ENCODE measurements around the gene NRL.

NRL gene

DNA sequence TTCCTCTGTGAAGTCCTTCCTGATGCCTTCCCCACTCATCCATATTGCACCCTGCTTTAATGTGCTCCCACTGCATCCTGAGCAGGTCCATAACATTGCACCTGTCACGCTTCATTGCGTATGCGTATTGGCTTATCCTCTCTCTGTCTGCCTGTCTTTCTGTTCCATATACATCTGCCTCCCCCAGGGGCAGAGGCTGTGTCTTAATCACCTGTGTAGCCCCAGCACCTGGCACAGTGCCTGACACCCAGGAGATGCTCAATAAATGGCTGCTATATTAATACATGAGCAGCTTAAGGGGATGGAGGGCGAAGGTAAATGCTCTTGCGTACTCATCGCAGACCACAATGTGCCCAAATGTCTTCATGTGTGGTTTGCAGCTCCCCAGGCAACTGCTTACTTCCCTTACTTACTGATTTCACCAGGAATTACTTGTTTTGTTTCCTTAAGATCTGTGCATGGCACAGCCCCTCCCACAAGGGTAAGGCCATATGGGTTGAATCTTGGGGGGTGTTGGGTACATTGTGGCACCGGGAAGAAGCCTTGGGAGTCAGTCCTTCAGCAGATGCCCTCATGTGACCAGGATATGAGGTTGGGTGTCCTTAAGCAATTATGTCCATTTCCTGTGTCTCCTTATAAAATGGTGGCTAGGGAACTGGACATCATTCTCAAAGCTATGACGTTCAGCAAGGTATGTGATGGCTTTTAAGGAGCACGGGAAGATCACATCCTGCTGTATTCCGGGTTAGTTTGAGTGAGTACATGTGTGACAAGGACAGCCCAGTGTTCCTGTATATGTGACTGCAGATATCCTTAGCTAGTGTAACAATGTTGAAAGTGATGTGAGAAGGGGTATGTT lies 44.2 kb downstream of the NRL start:
- no peak overlapping the region for H3K27ac ChIP-seq (replicated peaks; ENCODE audit: low read length)
- no CpG with 5 or more reads among the region's 10 CpGs for WGBS, 2 donors (ENCODE audit: extremely low coverage in 2 of 2, insufficient read length in 2 of 2, insufficient replicate concordance in 1 of 2)
- H2BK12ac ChIP-seq (ENCODE audit: low read length) = no peak overlapping the region
- no peak overlapping the region for H2BK120ac ChIP-seq (ENCODE audit: low read depth, low read length)
- H3K79me1 ChIP-seq (ENCODE audit: low read depth, low read length) = no peaks in the 10 kb centered on the region
- H3K4me1 ChIP-seq (ENCODE audit: control insufficient read depth in 2 of 2, insufficient read depth in 1 of 2, low read depth in 1 of 2, low read length in 2 of 2) = peaks cover 0 to 2% of the 10 kb centered on the region in 2 donors
- H2AK5ac ChIP-seq (ENCODE audit: low read depth, low read length) = no peak overlapping the region
- H3K9me3 ChIP-seq (replicated peaks in 1 of 2; ENCODE audit: control insufficient read depth in 2 of 2, insufficient read depth in 1 of 2, low read depth in 1 of 2, low read length in 2 of 2) = no peaks in the 10 kb centered on the region
- H2BK15ac ChIP-seq (ENCODE audit: low read length) = no peak overlapping the region
- no peak overlapping the region for H2AFZ ChIP-seq (ENCODE audit: low read length)
- H3K4ac ChIP-seq (ENCODE audit: low read length) = no peak overlapping the region
- no peak for DNase-seq (ENCODE audit: low spot score)
- H4K8ac ChIP-seq (ENCODE audit: low read depth, low read length) = no peak overlapping the region
- H4K91ac ChIP-seq (ENCODE audit: low read depth, low read length, poor library complexity) = no peak overlapping the region
- H3K18ac ChIP-seq (ENCODE audit: low read length) = no peak overlapping the region
- H3K4me3 ChIP-seq (ENCODE audit: low read length in 2 of 2) = no peak overlapping the region
- H3K14ac ChIP-seq (ENCODE audit: low read length) = no peak overlapping the region
- no peak overlapping the region for H2BK5ac ChIP-seq (ENCODE audit: low read length)
- H3K23ac ChIP-seq (ENCODE audit: low read depth, low read length, poor library complexity) = no peak overlapping the region
- H3K9ac ChIP-seq (ENCODE audit: low read depth, low read length, poor library complexity) = no peak overlapping the region
- H3K4me2 ChIP-seq (ENCODE audit: insufficient read depth, low read length, poor library complexity, severe bottlenecking) = no peak overlapping the region
- H3K27me3 ChIP-seq (ENCODE audit: control insufficient read depth in 3 of 3, insufficient read depth in 3 of 3, low read depth in 1 of 3, low read length in 3 of 3) = peaks cover 0 to 30% (median 0%) of the 10 kb centered on the region in 3 experiments
- H3K36me3 ChIP-seq (replicated peaks in 1 of 2; ENCODE audit: control insufficient read depth in 2 of 2, insufficient read depth in 2 of 2, low read length in 2 of 2) = no peaks in the 10 kb centered on the region

DNA sequence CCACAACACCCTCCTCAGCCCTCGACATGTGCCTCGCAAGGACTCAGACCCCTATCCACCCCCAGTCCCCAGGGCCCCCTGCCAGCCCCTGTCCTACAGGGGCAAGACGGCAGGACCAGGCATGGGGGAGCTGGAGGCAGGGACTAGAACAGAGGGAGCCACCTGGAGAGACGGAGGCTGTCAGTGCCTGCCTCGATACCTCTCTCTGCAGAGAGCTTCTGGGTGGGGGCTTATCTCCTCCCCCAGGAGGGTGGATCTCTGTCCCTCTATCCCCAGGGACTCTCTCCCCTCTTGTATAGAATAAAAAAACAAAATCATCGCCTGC lies 45.4 kb downstream of the NRL start:
- Histone ChIP-seq H3K27me3 (ENCODE audit: control insufficient read depth in 3 of 3, insufficient read depth in 3 of 3, low read depth in 1 of 3, low read length in 3 of 3) (peaks cover 0 to 26% (median 0%) of the 10 kb centered on the region in 3 experiments), H4K8ac (ENCODE audit: low read depth, low read length) (no peak overlapping the region), H3K18ac (ENCODE audit: low read length) (no peak overlapping the region), H2BK15ac (ENCODE audit: low read length) (no peak overlapping the region), H3K36me3 (replicated peaks in 1 of 2; ENCODE audit: control insufficient read depth in 2 of 2, insufficient read depth in 2 of 2, low read length in 2 of 2) (no peaks in the 10 kb centered on the region), H3K14ac (ENCODE audit: low read length) (no peak overlapping the region), H3K23ac (ENCODE audit: low read depth, low read length, poor library complexity) (no peak overlapping the region), H3K4me3 (ENCODE audit: low read length in 2 of 2) (no peak overlapping the region), H3K4ac (ENCODE audit: low read length) (no peak overlapping the region), H2BK12ac (ENCODE audit: low read length) (no peak overlapping the region), H3K9me3 (replicated peaks in 1 of 2; ENCODE audit: control insufficient read depth in 2 of 2, insufficient read depth in 1 of 2, low read depth in 1 of 2, low read length in 2 of 2) (no peaks in the 10 kb centered on the region), H2BK5ac (ENCODE audit: low read length) (no peak overlapping the region), H3K27ac (replicated peaks; ENCODE audit: low read length) (no peak overlapping the region), H3K79me1 (ENCODE audit: low read depth, low read length) (no peaks in the 10 kb centered on the region), H2AFZ (ENCODE audit: low read length) (no peak overlapping the region), H3K4me2 (ENCODE audit: insufficient read depth, low read length, poor library complexity, severe bottlenecking) (no peak overlapping the region), H3K9ac (ENCODE audit: low read depth, low read length, poor library complexity) (no peak overlapping the region), H4K91ac (ENCODE audit: low read depth, low read length, poor library complexity) (no peak overlapping the region), H2BK120ac (ENCODE audit: low read depth, low read length) (no peak overlapping the region), H3K4me1 (ENCODE audit: control insufficient read depth in 2 of 2, insufficient read depth in 1 of 2, low read depth in 1 of 2, low read length in 2 of 2) (peaks cover 0 to 2% of the 10 kb centered on the region in 2 donors), H2AK5ac (ENCODE audit: low read depth, low read length) (no peak overlapping the region)
- WGBS, 2 donors (ENCODE audit: extremely low coverage in 2 of 2, insufficient read length in 2 of 2, insufficient replicate concordance in 1 of 2) = no CpG with 5 or more reads among the region's 6 CpGs
- DNase-seq (ENCODE audit: low spot score) = no peak

DNA sequence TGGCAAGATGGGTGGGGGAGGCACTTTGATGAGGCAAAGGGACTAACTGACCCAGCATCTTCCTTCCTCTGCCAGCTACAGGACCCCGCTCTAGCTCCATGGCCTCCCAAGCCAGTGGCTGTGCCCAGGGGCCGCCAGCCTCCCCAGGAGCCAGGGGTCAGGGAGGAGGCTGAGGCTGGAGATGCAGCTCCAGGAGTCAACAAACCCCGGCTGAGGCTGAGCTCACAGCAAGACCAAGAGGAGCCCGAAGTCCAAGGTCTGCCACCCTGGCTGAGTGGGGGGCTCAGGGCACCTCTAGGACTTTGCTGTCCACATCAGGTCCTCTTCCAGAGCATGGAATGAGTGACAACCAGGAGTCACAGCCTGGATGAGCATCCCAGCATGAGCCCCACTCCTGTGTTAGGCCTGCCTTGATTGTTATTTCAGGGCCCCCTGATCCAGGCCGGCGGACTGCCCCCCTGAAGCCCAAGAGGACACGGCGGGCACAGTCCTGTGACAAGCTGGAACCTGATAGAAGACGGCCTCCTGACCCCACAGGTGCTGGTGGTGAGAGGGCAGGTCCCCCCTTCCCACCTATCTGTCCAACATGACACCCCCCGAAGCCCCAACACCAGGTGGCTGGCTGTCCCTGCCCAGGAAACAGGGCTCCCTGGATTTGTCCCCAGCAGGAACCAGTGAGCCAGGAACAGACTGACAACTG lies 45.9 kb downstream of the NRL start:
- Histone ChIP-seq H2AK5ac (ENCODE audit: low read depth, low read length) (no peak overlapping the region), H3K4ac (ENCODE audit: low read length) (no peak overlapping the region), H2BK120ac (ENCODE audit: low read depth, low read length) (no peak overlapping the region), H2BK5ac (ENCODE audit: low read length) (no peak overlapping the region), H3K18ac (ENCODE audit: low read length) (peak overlapping the region; percentile 39), H3K9ac (ENCODE audit: low read depth, low read length, poor library complexity) (peak overlapping the region; percentile 13), H3K36me3 (replicated peaks in 1 of 2; ENCODE audit: control insufficient read depth in 2 of 2, insufficient read depth in 2 of 2, low read length in 2 of 2) (no peaks in the 10 kb centered on the region), H3K4me1 (ENCODE audit: control insufficient read depth in 2 of 2, insufficient read depth in 1 of 2, low read depth in 1 of 2, low read length in 2 of 2) (peaks cover 0 to 2% of the 10 kb centered on the region in 2 donors), H3K4me3 (ENCODE audit: low read length in 2 of 2) (no peak overlapping the region), H2BK15ac (ENCODE audit: low read length) (no peak overlapping the region), H2BK12ac (ENCODE audit: low read length) (no peak overlapping the region), H2AFZ (ENCODE audit: low read length) (no peak overlapping the region), H3K27me3 (ENCODE audit: control insufficient read depth in 3 of 3, insufficient read depth in 3 of 3, low read depth in 1 of 3, low read length in 3 of 3) (peaks cover 0 to 23% (median 0%) of the 10 kb centered on the region in 3 experiments), H4K8ac (ENCODE audit: low read depth, low read length) (no peak overlapping the region), H3K4me2 (ENCODE audit: insufficient read depth, low read length, poor library complexity, severe bottlenecking) (no peak overlapping the region), H4K91ac (ENCODE audit: low read depth, low read length, poor library complexity) (no peak overlapping the region), H3K79me1 (ENCODE audit: low read depth, low read length) (no peaks in the 10 kb centered on the region), H3K23ac (ENCODE audit: low read depth, low read length, poor library complexity) (no peak overlapping the region), H3K27ac (replicated peaks; ENCODE audit: low read length) (no peak overlapping the region), H3K9me3 (replicated peaks in 1 of 2; ENCODE audit: control insufficient read depth in 2 of 2, insufficient read depth in 1 of 2, low read depth in 1 of 2, low read length in 2 of 2) (no peaks in the 10 kb centered on the region), H3K14ac (ENCODE audit: low read length) (no peak overlapping the region)
- DNase-seq (ENCODE audit: low spot score) = no peak
- WGBS, 2 donors (ENCODE audit: extremely low coverage in 2 of 2, insufficient read length in 2 of 2, insufficient replicate concordance in 1 of 2) = no CpG with 5 or more reads among the region's 10 CpGs
